Mesodermal cell (in vitro differentiated cells): ENCODE results near the gene ETFDH.
"Not testable (repeated sequence)": the region's sequence is repeated elsewhere in the genome, so short reads cannot be mapped to it uniquely, and the experiment has no call there.

Experiments
- H3K27ac ChIP-seq: 2 replicates; pipeline ENCODE4 v1.7.0; 2013; ENCODE audit warnings: mild to moderate bottlenecking, low read depth, low read length, moderate library complexity; ENCODE audit not compliant: severe bottlenecking
- H3K36me3 ChIP-seq: 2 replicates; pipeline ENCODE4 v1.7.1; 2013; ENCODE audit warnings: mild to moderate bottlenecking, low read length, moderate library complexity; ENCODE audit not compliant: control insufficient read depth, insufficient read depth
- H3K4me1 ChIP-seq: one replicate; pipeline ENCODE4 v1.7.1; 2013; ENCODE audit warnings: mild to moderate bottlenecking, low read length; ENCODE audit not compliant: insufficient read depth, control insufficient read depth, poor library complexity, severe bottlenecking
- H3K4me3 ChIP-seq: 2 replicates; pipeline ENCODE4 v1.7.0; 2013; ENCODE audit warnings: low read length, control low read depth, mild to moderate bottlenecking; ENCODE audit not compliant: insufficient read depth, poor library complexity, severe bottlenecking; ENCODE audit errors: extremely low read depth
- H3K9me3 ChIP-seq: 2 replicates; pipeline ENCODE4 v1.7.1; 2013; ENCODE audit warnings: mild to moderate bottlenecking, low read length, moderate library complexity; ENCODE audit not compliant: control insufficient read depth
- WGBS, 2 experiments: methylation state at CpG; one replicate each; pipeline ENCODE4 v1.1.5; 2013; ENCODE audit warnings: missing lambda C conversion rate in 2 of 2; ENCODE audit not compliant: insufficient coverage in 2 of 2; 5-methylcytosine and 5-hydroxymethylcytosine counted together

ETFDH gene

GRCh38 chr4:158676076-158676475 lies 4.0 kb downstream of the ETFDH start:
- Histone ChIP-seq H3K9me3 (no peaks in the 10 kb centered on the region), H3K27ac (no peak overlapping the region), H3K4me3 (no peak overlapping the region), H3K4me1 (no peaks in the 10 kb centered on the region), H3K36me3 (no peaks in the 10 kb centered on the region)
- WGBS, 2 experiments = 81 to 92% methylated on average over 4 to 5 of the region's 5 CpGs

GRCh38 chr4:158678767-158679166 lies 6.7 kb downstream of the ETFDH start:
- no peak overlapping the region for H3K27ac ChIP-seq
- no peak overlapping the region for H3K4me3 ChIP-seq
- H3K4me1 ChIP-seq = no peaks in the 10 kb centered on the region
- H3K36me3 ChIP-seq = no peaks in the 10 kb centered on the region
- no peaks in the 10 kb centered on the region for H3K9me3 ChIP-seq
- WGBS, 2 experiments = 100% methylated on average over 1 of the region's 2 CpGs; no CpG with 5 or more reads in 1 of the 2 experiments

GRCh38 chr4:158681629-158682028 lies 9.5 kb downstream of the ETFDH start:
- Histone ChIP-seq H3K4me3 (no peak overlapping the region), H3K27ac (no peak overlapping the region), H3K4me1 (no peaks in the 10 kb centered on the region), H3K36me3 (no peaks in the 10 kb centered on the region), H3K9me3 (no peaks in the 10 kb centered on the region)
- WGBS, 2 experiments = no CpG with 5 or more reads among the region's 1 CpG

GRCh38 chr4:158682066-158682465 lies 10.0 kb downstream of the ETFDH start:
- WGBS, 2 experiments = 82 to 92% methylated on average over 2 of the region's 2 CpGs
- Histone ChIP-seq H3K4me3 (no peak overlapping the region), H3K36me3 (no peaks in the 10 kb centered on the region), H3K27ac (no peak overlapping the region), H3K9me3 (no peaks in the 10 kb centered on the region), H3K4me1 (no peaks in the 10 kb centered on the region)

GRCh38 chr4:158688813-158689212 lies 16.7 kb downstream of the ETFDH start:
- Histone ChIP-seq H3K4me3 (no peak overlapping the region), H3K27ac (no peak overlapping the region), H3K4me1 (no peaks in the 10 kb centered on the region), H3K36me3 (no peaks in the 10 kb centered on the region), H3K9me3 (no peaks in the 10 kb centered on the region)
- WGBS, 2 experiments = no CpG with 5 or more reads among the region's 1 CpG

GRCh38 chr4:158704274-158704673 lies 32.2 kb downstream of the ETFDH start:
- Histone ChIP-seq H3K27ac (no peak overlapping the region), H3K4me3 (no peak overlapping the region), H3K36me3 (peaks cover 34% of the 10 kb centered on the region), H3K4me1 (no peaks in the 10 kb centered on the region), H3K9me3 (no peaks in the 10 kb centered on the region)
- 81 to 83% methylated on average over 2 to 3 of the region's 4 CpGs for WGBS, 2 experiments

GRCh38 chr4:158710814-158711213 lies 38.7 kb downstream of the ETFDH start:
- H3K4me3 ChIP-seq = no peak overlapping the region
- H3K36me3 ChIP-seq = peaks cover 86% of the 10 kb centered on the region
- H3K9me3 ChIP-seq = no peaks in the 10 kb centered on the region
- no peaks in the 10 kb centered on the region for H3K4me1 ChIP-seq
- WGBS, 2 experiments = no CpG with 5 or more reads among the region's 1 CpG
- H3K27ac ChIP-seq = no peak overlapping the region

- not testable (repeated sequence) for H3K4me3 ChIP-seq, H3K9me3 ChIP-seq, H3K4me1 ChIP-seq, H3K27ac ChIP-seq
- H3K36me3 ChIP-seq = peaks cover 92% of the 10 kb centered on the region
- 100% methylated on average over 1 to 3 of the region's 4 CpGs for WGBS, 2 experiments
Observed at GRCh38 chr4:158712622-158713021, 40.5 kb downstream of the ETFDH start.

- Histone ChIP-seq H3K4me1 (no peaks in the 10 kb centered on the region), H3K9me3 (no peaks in the 10 kb centered on the region), H3K4me3 (no peak overlapping the region), H3K27ac (no peak overlapping the region), H3K36me3 (peaks cover 93% of the 10 kb centered on the region)
- no CpG with 5 or more reads among the region's 4 CpGs for WGBS, 2 experiments
Observed at GRCh38 chr4:158714937-158715336, 42.8 kb downstream of the ETFDH start.

- peaks cover 93% of the 10 kb centered on the region for H3K36me3 ChIP-seq
- WGBS, 2 experiments = no CpG with 5 or more reads among the region's 3 CpGs
- no peaks in the 10 kb centered on the region for H3K4me1 ChIP-seq
Observed at GRCh38 chr4:158715802-158716201, 43.7 kb downstream of the ETFDH start.

GRCh38 chr4:158721680-158722079 lies 49.6 kb downstream of the ETFDH start:
- WGBS, 2 experiments = 100% methylated on average over 1 of the region's 1 CpG
- Histone ChIP-seq H3K4me3 (peak overlapping the region; percentile 90), H3K36me3 (peaks cover 43% of the 10 kb centered on the region), H3K9me3 (no peaks in the 10 kb centered on the region), H3K27ac (no peak overlapping the region), H3K4me1 (no peaks in the 10 kb centered on the region)

More at GRCh38 chr4:158715802-158716201, 43.7 kb downstream of the ETFDH start:
- Histone ChIP-seq H3K9me3 (no peaks in the 10 kb centered on the region), H3K27ac (no peak overlapping the region), H3K4me3 (no peak overlapping the region)
